ENCODE results near the gene TYW1.
"Not testable (repeated sequence)": the region's sequence is repeated elsewhere in the genome, so short reads cannot be mapped to it uniquely, and the experiment has no call there.

Gene TYW1

GRCh38 chr7:67192123-67192702, 195.6 kb downstream of the TYW1 start:
- DNase-seq, result not testable (repeated sequence)

- DNase-seq, result not testable (repeated sequence)
Measured at GRCh38 chr7:67192889-67193613, 196.4 kb downstream of the TYW1 start.

GRCh38 chr7:67196176-67196575, 199.5 kb downstream of the TYW1 start:
- not testable (repeated sequence) for DNase-seq

- DNase-seq, result not testable (repeated sequence)
Measured at GRCh38 chr7:67198865-67199526, 202.4 kb downstream of the TYW1 start.

GRCh38 chr7:67205772-67206171, 209.1 kb downstream of the TYW1 start:
- DNase-seq, result not testable (repeated sequence)

GRCh38 chr7:67206452-67206851, 209.8 kb downstream of the TYW1 start:
- DNase-seq, result no peak

GRCh38 chr7:67208656-67209055, 212.0 kb downstream of the TYW1 start:
- not testable (repeated sequence) for DNase-seq

- no peak for DNase-seq
Measured at GRCh38 chr7:67209256-67209655, 212.6 kb downstream of the TYW1 start.

GRCh38 chr7:67210567-67210966, 213.9 kb downstream of the TYW1 start:
- DNase-seq, result no peak

- DNase-seq, result not testable (repeated sequence)
Measured at GRCh38 chr7:67211650-67212330, 215.2 kb downstream of the TYW1 start.

- DNase-seq, result not testable (repeated sequence)
Measured at GRCh38 chr7:67213038-67213437, 216.4 kb downstream of the TYW1 start.

- not testable (repeated sequence) for DNase-seq
Measured at GRCh38 chr7:67223551-67223950, 226.9 kb downstream of the TYW1 start.

GRCh38 chr7:67226340-67226907, 229.8 kb downstream of the TYW1 start:
- not testable (repeated sequence) for DNase-seq

GRCh38 chr7:67226967-67227366, 230.3 kb downstream of the TYW1 start:
- not testable (repeated sequence) for DNase-seq

- not testable (repeated sequence) for DNase-seq
Measured at GRCh38 chr7:67229018-67229417, 232.4 kb downstream of the TYW1 start.

GRCh38 chr7:67230029-67230428, 233.4 kb downstream of the TYW1 start:
- not testable (repeated sequence) for DNase-seq

GRCh38 chr7:67233506-67233905, 236.9 kb downstream of the TYW1 start:
- not testable (repeated sequence) for DNase-seq

GRCh38 chr7:67236216-67236615, 239.6 kb downstream of the TYW1 start:
- DNase-seq, result not testable (repeated sequence)

GRCh38 chr7:67242871-67243270, 246.2 kb downstream of the TYW1 start:
- not testable (repeated sequence) for DNase-seq

GRCh38 chr7:67248364-67248763, 251.7 kb downstream of the TYW1 start:
- not testable (repeated sequence) for DNase-seq

- no peak for DNase-seq
Measured at GRCh38 chr7:67251986-67252558, 255.4 kb downstream of the TYW1 start.

- not testable (repeated sequence) for DNase-seq
Measured at GRCh38 chr7:67255076-67255475, 258.4 kb downstream of the TYW1 start.

All from SW 1271 (cell line).